Measurements from ENCODE around the gene PPP2R5C.

Gene PPP2R5C

DNA sequence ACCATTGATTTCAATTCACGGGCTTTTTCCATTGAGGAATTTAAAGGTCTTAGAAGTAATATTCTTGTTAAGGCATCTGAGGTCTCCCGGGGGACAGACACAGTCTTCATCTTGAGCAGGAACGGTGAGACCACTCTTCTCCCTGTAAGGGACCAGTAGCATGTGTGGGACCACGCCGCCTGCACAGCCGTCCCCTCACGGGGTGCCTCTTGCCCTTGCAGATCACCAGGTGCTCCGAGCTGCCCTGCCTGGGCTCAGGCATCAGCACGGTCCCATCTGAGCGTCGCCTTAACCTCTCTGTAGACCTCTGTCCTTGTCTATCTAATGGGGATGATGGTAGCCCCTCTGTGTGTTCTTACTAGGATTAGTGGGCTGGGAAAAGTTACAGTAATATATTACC, 74.1 kb downstream of the PPP2R5C start:
- Mint-ChIP-seq H3K4me1 (peaks cover 75% of the 10 kb centered on the region), H3K9me3 (no peaks in the 10 kb centered on the region), H3K36me3 (ENCODE audit: low read depth) (peaks cover 17% of the 10 kb centered on the region), H3K27ac (no peak overlapping the region), H3K27me3 (ENCODE audit: low read depth, poor library complexity) (no peaks in the 10 kb centered on the region), H3K4me3 (no peak overlapping the region)
- DNase-seq, result no peak
- TF ChIP-seq, protein P1, sequence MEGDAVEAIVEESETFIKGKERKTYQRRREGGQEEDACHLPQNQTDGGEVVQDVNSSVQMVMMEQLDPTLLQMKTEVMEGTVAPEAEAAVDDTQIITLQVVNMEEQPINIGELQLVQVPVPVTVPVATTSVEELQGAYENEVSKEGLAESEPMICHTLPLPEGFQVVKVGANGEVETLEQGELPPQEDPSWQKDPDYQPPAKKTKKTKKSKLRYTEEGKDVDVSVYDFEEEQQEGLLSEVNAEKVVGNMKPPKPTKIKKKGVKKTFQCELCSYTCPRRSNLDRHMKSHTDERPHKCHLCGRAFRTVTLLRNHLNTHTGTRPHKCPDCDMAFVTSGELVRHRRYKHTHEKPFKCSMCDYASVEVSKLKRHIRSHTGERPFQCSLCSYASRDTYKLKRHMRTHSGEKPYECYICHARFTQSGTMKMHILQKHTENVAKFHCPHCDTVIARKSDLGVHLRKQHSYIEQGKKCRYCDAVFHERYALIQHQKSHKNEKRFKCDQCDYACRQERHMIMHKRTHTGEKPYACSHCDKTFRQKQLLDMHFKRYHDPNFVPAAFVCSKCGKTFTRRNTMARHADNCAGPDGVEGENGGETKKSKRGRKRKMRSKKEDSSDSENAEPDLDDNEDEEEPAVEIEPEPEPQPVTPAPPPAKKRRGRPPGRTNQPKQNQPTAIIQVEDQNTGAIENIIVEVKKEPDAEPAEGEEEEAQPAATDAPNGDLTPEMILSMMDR (IDR thresholded peaks at IDR 0.05), result no peak

DNA sequence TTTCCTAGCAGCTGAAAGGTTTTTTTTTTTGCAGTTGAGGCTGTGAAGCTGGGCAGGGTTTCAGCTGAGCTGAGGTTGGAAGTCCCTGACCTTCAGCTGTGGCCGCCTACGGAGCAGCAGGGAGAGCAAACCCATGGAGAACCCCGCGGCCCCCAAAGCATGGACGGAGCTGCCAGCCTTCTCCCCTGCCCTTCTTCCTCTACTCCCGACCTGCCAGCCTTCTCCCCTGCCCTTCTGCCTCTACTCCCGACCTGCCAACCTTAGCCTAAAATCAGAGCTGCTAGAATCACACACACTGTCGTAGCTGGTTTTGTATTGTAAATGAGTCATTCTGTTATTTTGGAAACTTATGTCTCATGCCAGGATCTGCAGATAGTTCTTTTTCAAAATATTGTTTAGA, 74.6 kb downstream of the PPP2R5C start:
- TF ChIP-seq, protein P1 (IDR thresholded peaks at IDR 0.05), result no peak
- peaks cover 79% of the 10 kb centered on the region for H3K4me1 Mint-ChIP-seq
- no peak for DNase-seq
- H3K4me3 Mint-ChIP-seq, result no peak overlapping the region
- H3K27ac Mint-ChIP-seq, result peak overlapping the region; percentile 57
- no peaks in the 10 kb centered on the region for H3K9me3 Mint-ChIP-seq
- no peaks in the 10 kb centered on the region for H3K27me3 Mint-ChIP-seq (ENCODE audit: low read depth, poor library complexity)
- peaks cover 17% of the 10 kb centered on the region for H3K36me3 Mint-ChIP-seq (ENCODE audit: low read depth)

DNA sequence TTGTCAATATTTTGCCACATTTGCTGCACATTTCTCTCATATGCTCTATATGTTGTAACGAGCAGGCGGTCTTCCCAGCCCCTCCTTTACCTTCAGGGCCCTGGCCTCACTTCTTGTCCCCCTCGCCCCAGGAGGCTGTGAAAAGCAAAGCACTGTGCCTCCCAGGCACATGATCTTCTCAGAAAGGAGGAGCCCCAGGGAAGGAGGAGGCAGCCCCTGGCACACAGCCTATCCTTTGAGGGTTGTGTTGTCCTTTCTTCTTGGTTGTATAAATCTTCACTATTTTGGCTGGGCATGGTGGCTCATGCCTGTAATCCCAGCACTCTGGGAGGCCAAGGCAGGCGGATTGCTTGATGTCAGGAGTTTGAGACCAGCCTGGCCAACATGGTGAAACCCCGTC, 77.0 kb downstream of the PPP2R5C start:
- Mint-ChIP-seq H3K27ac (no peak overlapping the region), H3K9me3 (no peaks in the 10 kb centered on the region), H3K4me1 (peaks cover 70% of the 10 kb centered on the region), H3K4me3 (no peak overlapping the region), H3K36me3 (ENCODE audit: low read depth) (peaks cover 6% of the 10 kb centered on the region), H3K27me3 (ENCODE audit: low read depth, poor library complexity) (no peaks in the 10 kb centered on the region)
- TF ChIP-seq, protein P1 (IDR thresholded peaks at IDR 0.05), result no peak
- DNase-seq, result no peak

DNA sequence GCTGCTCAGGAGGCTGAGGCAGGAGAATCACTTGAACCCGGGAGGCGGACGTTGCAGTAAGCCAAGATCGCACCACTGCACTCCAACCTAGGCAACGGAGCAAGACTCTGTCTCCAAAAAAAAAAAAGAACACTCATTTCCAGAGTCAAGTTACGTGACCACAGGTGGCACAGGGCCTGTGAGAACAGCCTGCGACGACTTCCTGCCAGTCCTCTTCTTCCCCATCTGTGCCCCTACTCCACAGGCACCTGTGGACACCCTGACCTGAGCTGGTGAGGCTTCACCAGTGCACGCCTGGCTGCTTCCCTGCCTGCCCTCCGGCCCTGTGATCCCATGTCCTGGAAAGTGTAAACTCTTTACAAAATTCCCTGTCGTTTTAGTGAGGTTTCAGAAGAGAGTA, 77.7 kb downstream of the PPP2R5C start:
- peaks cover 65% of the 10 kb centered on the region for H3K4me1 Mint-ChIP-seq
- no peak for DNase-seq
- no peaks in the 10 kb centered on the region for H3K27me3 Mint-ChIP-seq (ENCODE audit: low read depth, poor library complexity)
- TF ChIP-seq, protein P1 (IDR thresholded peaks at IDR 0.05), result no peak
- no peaks in the 10 kb centered on the region for H3K9me3 Mint-ChIP-seq
- H3K4me3 Mint-ChIP-seq, result peak overlapping the region; percentile 71
- H3K27ac Mint-ChIP-seq, result peak overlapping the region; percentile 96
- H3K36me3 Mint-ChIP-seq (ENCODE audit: low read depth), result peaks cover 4% of the 10 kb centered on the region

DNA sequence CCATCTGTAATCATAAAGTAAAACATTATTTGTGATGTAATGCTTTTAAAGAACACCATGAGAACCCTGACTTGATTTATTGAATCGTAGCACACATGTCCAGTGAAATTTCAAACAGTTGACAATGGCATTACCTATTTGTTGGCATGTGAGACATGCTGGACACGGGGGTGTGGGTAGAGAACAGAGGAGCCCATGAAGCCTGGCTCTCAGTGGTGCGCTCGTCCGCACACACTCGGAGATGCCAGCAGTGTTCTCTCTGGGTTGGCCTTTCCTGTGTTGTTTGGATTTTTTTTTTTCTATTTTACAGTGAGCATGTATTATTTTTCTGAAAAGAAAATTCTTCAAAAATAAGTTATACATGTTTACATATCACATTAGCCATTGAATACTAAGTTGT, 78.2 kb downstream of the PPP2R5C start:
- TF ChIP-seq, protein P1 (IDR thresholded peaks at IDR 0.05), result no peak
- Mint-ChIP-seq H3K4me3 (peak overlapping the region; percentile 71), H3K27ac (peak overlapping the region; percentile 96), H3K36me3 (ENCODE audit: low read depth) (peaks cover 4% of the 10 kb centered on the region), H3K27me3 (ENCODE audit: low read depth, poor library complexity) (no peaks in the 10 kb centered on the region), H3K9me3 (no peaks in the 10 kb centered on the region), H3K4me1 (peaks cover 61% of the 10 kb centered on the region)
- DNase-seq, result no peak

DNA sequence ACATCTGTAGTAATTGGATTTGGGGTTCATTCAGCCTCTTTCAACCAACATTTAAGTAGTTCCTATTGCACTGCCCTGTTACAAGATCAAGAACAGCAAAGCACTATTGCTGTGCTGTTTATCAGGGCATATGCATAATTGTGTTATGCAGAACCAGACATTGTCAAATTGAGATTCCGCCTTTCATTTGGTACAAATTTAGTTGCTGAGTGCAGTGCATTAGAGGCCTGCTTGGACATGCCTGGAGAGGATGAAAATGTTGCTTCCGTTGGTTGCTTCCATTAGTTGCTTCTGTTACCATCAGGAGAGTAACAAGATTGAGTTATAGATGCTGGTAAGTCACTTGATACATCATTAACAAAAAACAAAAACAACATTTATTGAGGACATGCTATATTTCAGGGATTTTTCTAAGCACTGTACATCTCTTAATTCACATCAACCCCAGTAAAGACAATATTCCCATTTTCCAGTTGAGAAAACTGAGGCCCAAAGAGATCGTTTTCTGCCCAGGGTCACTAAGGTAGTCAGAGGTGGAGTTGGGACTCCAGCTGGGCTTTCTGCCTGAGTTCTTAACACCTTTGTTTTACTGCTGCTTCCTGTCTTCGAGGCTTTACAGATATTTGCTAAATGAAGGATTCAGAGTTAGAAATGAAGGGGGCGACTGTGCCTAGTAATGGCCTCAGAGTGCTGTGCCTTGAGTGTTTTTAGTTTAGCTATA, 79.3 kb downstream of the PPP2R5C start:
- peak overlapping the region; percentile 83 for H3K27ac Mint-ChIP-seq

More for the DNA sequence above, 79.3 kb downstream of the PPP2R5C start:
- Mint-ChIP-seq H3K4me3 (no peak overlapping the region), H3K9me3 (no peaks in the 10 kb centered on the region), H3K27me3 (ENCODE audit: low read depth, poor library complexity) (no peaks in the 10 kb centered on the region), H3K36me3 (ENCODE audit: low read depth) (peaks cover 4% of the 10 kb centered on the region), H3K4me1 (peaks cover 53% of the 10 kb centered on the region)
- TF ChIP-seq, protein P1 (IDR thresholded peaks at IDR 0.05), result no peak
- no peak for DNase-seq
